ENCODE data around the gene ZNF552.

Gene ZNF552

GRCh38 chr19:57773488-57773887 lies 41.2 kb downstream of the ZNF552 start:
- DNase-seq (ENCODE audit: low read depth) = no peak
- H3K4me3 ChIP-seq (ENCODE audit: control insufficient read depth, low read depth, low read length) = no peak overlapping the region
- TF ChIP-seq, protein P1, sequence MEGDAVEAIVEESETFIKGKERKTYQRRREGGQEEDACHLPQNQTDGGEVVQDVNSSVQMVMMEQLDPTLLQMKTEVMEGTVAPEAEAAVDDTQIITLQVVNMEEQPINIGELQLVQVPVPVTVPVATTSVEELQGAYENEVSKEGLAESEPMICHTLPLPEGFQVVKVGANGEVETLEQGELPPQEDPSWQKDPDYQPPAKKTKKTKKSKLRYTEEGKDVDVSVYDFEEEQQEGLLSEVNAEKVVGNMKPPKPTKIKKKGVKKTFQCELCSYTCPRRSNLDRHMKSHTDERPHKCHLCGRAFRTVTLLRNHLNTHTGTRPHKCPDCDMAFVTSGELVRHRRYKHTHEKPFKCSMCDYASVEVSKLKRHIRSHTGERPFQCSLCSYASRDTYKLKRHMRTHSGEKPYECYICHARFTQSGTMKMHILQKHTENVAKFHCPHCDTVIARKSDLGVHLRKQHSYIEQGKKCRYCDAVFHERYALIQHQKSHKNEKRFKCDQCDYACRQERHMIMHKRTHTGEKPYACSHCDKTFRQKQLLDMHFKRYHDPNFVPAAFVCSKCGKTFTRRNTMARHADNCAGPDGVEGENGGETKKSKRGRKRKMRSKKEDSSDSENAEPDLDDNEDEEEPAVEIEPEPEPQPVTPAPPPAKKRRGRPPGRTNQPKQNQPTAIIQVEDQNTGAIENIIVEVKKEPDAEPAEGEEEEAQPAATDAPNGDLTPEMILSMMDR (IDR thresholded peaks at IDR 0.05; ENCODE audit: control insufficient read depth, insufficient read depth, low read depth, low read length, missing control alignments) = no peak

DNA sequence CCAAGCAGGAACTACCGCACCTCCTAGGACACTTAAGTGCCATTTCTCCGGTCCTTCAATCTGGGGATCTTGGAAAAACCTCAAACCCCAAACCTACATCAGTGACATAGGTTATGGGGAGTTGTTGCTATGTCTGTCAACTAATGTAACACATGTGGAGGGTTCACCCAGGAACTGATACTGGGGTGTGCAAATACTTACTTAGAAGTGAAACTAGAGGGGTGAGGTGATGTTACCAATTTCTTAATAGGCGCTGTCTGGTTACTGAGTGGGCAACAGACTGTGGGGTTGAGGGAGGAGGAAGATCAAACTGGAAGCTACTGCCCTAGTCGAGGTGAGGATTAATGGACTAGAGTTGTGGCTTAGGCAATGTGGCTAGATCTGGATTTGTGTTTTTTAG lies 43.3 kb downstream of the ZNF552 start:
- TF ChIP-seq, protein P1 (IDR thresholded peaks at IDR 0.05; ENCODE audit: control insufficient read depth, insufficient read depth, low read depth, low read length, missing control alignments) = no peak
- H3K4me3 ChIP-seq (ENCODE audit: control insufficient read depth, low read depth, low read length) = no peak overlapping the region
- DNase-seq (ENCODE audit: low read depth) = no peak

GRCh38 chr19:57769345-57770131 lies 45.2 kb downstream of the ZNF552 start, which contains the start of gene ZNF586:
Gene ZNF586 (plus strand): TSS chr19:57769676. CDS start chr19:57769843, 167 bp downstream.
- DNase-seq (ENCODE audit: low read depth) = peak; percentile 71
- peak within 1 kb of the TSS; percentile 81 for H3K4me3 ChIP-seq (ENCODE audit: control insufficient read depth, low read depth, low read length)
- TF ChIP-seq, protein P1 (IDR thresholded peaks at IDR 0.05; ENCODE audit: control insufficient read depth, insufficient read depth, low read depth, low read length, missing control alignments) = no peak

- DNase-seq (ENCODE audit: low read depth) = no peak
Measured at GRCh38 chr19:57759096-57759495, 55.6 kb downstream of the ZNF552 start.

GRCh38 chr19:57757941-57758340 lies 56.8 kb downstream of the ZNF552 start:
- TF ChIP-seq, protein P1 (IDR thresholded peaks at IDR 0.05; ENCODE audit: control insufficient read depth, insufficient read depth, low read depth, low read length, missing control alignments) = no peak
- no peak for DNase-seq (ENCODE audit: low read depth)
- no peak overlapping the region for H3K4me3 ChIP-seq (ENCODE audit: control insufficient read depth, low read depth, low read length)

More at GRCh38 chr19:57759096-57759495, 55.6 kb downstream of the ZNF552 start:
- TF ChIP-seq, protein P1 (IDR thresholded peaks at IDR 0.05; ENCODE audit: control insufficient read depth, insufficient read depth, low read depth, low read length, missing control alignments) = no peak
- no peak overlapping the region for H3K4me3 ChIP-seq (ENCODE audit: control insufficient read depth, low read depth, low read length)

Measured in AG09309 (cell line).